GM18858 (cell line): ENCODE data around the gene AGBL1.

Experiments
- ATAC-seq: cut with Tn5 transposase; IDR thresholded peaks from one replicate; pipeline ENCODE4 v1.9.1; 2021; ENCODE audit not compliant: unreplicated experiment

AGBL1 gene

GRCh38 chr15:86905625-86906256 lies 826.1 kb downstream of the AGBL1 start:
- ATAC-seq = no peak

DNA sequence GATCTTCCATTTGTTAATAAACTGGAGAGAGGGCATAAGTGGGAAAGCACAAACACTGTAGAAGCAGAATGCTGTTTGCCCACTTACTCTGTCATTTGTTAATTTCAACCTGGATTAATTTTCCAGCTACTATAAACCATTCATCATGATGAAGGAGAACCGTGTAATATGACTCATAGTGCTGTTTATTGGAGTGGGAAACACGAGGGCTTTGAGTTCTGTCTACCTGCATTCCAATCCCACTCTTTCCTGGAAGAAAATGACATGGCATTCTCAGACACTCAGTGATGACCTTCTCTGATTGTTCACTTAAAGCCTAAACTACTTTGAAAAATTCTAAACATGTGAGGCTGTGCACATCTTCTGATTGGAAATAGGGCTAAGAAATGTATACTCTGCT lies 826.7 kb downstream of the AGBL1 start:
- no peak for ATAC-seq

GRCh38 chr15:86911022-86911421 lies 831.4 kb downstream of the AGBL1 start:
- no peak for ATAC-seq

- ATAC-seq = no peak
Measured at GRCh38 chr15:86912661-86913060, 833.0 kb downstream of the AGBL1 start.

DNA sequence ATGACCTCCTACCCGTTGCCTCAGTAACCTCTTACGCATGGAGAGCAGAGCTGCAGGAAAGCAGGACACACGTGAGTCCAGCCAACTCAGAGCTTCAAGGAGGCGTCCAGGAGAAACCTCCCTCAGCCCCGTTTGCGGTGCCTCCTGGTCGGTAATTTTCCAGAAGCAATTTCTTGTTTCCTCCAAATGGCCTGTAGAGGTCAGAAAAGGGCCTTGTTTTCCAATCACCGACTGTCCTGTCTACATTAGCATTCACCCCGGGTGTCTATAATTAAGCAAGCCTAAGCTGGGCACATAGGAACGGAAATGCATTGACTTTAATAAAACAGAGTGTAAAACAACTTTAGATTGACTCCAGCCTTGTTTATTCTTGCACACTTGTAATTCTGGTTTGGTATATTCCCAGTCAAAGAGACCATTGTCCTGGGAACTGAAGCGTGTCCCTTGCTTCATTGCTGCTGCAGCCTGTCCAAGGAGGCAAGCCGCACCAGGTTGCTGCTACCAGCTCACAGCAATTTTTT lies 836.2 kb downstream of the AGBL1 start:
- ATAC-seq = no peak

GRCh38 chr15:86916671-86917360 lies 837.1 kb downstream of the AGBL1 start:
- ATAC-seq = no peak

- no peak for ATAC-seq
Measured at GRCh38 chr15:86917361-86917671, 837.6 kb downstream of the AGBL1 start.

DNA sequence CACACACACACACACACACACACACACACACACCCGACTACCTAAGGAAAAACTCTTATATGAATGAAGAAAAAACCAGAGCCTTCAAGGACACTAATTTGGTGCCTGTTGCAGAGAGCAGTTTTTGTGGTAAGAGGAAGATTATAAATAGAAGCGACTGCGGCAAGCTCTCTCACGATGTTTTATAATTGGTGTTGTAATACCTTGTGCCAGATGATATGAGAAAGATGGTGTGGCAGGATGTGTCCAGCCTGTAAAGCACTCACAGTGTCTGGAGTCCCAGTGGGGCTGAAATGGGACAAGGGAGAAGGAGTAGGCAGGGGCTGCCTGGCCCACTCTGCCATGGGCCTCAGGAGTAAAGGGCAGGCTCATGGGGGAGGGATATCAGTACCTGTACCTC lies 839.9 kb downstream of the AGBL1 start:
- no peak for ATAC-seq

DNA sequence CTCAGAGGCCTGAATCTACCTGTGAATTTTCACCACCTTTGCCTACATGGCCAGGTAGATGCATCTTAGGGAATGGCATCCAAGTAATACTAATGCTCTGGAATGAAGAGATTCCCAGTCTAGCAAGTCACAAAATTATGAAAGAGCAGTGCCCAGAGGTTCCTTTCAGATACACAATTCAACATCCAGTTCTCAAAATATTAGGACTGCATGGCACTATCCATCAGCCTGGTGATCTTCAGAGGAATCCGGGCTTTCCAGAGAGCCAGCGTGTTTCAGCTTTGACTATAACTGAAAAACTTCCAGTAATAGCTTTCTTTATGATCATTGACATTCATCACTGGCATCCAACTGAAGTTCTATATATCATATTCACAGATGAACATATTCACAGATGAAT lies 849.8 kb downstream of the AGBL1 start:
- no peak for ATAC-seq

DNA sequence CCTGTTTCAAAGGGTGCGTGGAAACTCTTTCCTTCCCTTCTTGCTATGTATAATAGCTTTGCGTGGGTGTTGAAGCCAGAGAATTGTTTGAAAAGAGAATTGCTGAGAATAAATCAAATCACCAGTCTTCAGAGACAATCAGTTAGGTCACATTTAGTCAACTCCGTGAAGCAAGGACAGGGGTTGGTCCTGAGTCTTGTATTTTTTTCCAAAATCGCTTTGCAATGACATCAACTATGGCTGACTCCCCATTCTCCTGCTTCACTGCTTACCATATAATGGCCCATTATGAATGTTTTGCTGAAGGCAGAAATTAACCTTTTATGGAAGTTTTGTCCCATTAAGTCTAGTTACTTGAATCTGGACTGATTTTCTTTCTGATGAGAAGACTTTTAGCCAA lies 852.8 kb downstream of the AGBL1 start:
- no peak for ATAC-seq

DNA sequence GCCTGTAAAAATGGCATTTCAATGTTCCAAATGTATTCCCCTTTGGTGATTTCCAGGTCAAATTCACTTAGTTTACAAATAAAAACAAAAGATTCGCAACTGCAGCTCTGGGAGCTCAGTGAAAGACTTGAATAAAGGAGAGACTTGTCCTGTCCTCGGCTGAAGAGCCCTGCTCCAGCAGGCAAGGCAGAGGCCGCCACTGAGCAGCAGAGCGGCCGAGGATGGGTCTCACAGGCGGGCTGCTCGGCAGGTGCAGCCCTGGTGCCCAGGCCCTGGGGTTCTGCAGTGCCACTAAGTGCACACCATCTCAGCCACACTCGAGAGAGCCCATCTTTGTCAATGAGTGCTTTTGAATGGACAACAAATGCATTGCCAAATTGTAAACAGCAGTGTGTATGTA lies 856.2 kb downstream of the AGBL1 start:
- ATAC-seq = no peak

DNA sequence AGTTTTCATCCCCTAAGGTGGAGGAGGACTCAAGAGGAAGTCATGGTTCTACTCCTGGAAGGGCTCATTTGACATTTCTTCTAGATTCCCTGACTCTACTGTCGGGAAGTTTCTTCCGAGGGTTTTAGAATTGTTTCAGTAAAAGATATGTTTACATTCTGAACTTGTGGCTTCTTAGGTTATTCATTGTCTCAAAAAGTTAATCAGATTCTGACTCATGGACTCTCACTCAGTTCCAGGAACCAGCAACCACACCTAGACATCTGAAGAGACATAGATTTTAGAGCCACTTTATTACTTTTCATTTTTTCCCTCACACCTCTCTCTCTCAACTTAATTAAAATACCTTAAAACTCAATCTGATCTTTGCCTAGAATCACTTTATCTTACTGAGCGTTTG lies 862.6 kb downstream of the AGBL1 start:
- no peak for ATAC-seq

DNA sequence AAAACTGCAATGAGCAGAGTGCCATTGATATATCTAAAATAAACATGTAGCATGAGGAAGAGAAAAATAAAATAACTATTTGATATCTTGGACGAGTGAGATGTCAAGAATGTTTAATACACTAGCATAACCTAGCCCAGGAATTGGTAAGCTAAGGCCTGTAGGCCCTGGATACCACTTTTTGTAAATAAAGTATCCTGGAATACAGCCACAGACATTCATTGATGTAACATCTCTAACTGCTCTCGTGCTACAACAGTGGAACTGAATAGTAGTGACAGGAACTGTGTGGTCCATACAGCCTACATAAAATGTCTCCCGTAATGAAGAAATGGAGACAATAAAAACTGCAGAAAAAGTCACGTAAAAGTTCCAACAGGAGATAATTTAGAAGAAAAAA lies 869.0 kb downstream of the AGBL1 start:
- no peak for ATAC-seq

GRCh38 chr15:86959254-86959653 lies 879.6 kb downstream of the AGBL1 start:
- ATAC-seq = no peak

- ATAC-seq = no peak
Measured at GRCh38 chr15:86961669-86962068, 882.0 kb downstream of the AGBL1 start.

- no peak for ATAC-seq
Measured at GRCh38 chr15:86964271-86964670, 884.6 kb downstream of the AGBL1 start.

DNA sequence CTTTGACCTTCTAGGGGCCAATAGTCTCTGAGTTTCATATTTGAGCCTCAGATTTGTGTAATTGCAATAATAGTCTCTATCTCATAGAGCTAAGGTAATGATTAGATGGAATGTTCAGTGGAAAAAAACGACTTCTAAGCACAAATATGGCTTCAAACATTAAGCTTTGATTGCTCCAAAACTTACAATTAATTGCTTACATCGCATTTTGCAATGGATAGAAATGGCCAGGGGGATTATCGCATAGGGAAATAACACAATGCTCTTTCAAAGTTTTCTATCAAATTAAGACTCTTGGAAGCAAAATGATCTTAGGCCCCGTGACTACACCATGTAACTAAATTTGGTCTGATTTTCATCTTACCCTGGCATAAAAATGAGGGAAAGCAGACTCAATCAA lies 888.6 kb downstream of the AGBL1 start:
- no peak for ATAC-seq

DNA sequence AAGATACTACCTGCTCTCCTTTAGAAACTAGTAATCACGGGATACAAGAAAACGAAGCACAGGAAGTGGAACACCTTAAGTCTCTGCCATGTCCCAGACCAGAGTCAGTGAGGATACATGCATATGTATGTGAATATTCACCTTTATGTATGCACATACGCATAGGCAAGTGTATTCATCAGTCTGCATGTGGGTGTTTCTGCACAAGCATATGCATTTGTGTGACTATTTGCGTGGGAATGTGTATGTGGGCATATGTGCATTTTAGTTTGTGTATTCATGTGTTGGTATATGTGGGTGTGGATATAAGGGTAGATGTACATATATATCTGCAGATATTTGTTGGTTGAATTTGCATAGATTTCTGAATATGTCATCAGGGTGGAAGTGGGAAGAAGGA lies 889.7 kb downstream of the AGBL1 start:
- ATAC-seq = no peak

DNA sequence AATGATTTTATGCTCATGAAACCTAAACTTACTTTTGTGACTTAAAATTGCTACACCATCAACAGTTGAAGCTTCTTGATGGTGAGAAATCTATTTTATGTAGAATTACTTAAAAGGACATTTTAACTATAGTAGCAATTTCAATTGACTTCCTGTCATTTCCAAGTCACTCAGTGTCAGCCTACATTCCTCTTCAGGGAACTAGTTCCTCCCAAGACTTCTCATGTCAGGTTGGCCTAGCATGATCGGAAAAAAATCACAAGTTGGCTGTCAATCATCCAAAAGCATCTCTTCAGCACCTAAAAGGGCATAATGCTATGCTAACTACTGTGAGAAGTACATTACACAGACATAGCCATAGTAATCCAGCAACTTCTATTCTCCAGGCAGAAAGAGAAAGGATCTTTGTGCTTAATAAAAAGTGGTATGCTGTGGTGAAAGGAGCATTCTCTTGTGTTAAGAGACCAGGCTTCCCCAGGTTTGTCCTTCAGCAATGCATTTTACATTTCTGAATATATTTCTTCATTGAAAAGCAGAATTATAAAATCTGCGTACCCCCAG lies 893.7 kb downstream of the AGBL1 start:
- ATAC-seq = no peak

GRCh38 chr15:86988033-86988432 lies 908.4 kb downstream of the AGBL1 start:
- no peak for ATAC-seq

DNA sequence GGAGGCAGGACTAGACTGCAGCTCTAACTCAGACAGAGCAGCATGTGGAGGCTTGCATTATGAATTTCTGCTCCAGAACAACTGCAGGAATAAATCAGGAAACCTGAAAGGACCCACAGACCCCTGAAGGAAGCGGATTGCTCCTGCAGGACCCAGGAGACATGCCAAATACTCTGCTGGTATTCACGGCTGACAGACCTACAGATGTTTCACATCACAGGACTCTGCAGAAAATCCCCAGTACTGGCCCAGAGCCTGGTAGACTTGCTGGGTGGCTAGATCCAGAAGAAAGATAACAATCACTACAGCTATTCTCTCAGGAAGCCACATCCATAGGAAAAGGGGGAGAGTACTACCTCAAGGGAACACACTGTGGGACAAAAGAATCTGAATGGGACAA lies 942.1 kb downstream of the AGBL1 start:
- no peak for ATAC-seq

GRCh38 chr15:87031540-87032230 lies 952.0 kb downstream of the AGBL1 start:
- no peak for ATAC-seq
